ENCODE data around the gene TMEM125. TPM values are rescaled to one million over a fixed set of nuclear protein-coding genes. Genes with fewer than 3 reads are reported as not detected.

The TMEM125 gene
- polyA plus RNA-seq, 3 donors, result not detected

DNA sequence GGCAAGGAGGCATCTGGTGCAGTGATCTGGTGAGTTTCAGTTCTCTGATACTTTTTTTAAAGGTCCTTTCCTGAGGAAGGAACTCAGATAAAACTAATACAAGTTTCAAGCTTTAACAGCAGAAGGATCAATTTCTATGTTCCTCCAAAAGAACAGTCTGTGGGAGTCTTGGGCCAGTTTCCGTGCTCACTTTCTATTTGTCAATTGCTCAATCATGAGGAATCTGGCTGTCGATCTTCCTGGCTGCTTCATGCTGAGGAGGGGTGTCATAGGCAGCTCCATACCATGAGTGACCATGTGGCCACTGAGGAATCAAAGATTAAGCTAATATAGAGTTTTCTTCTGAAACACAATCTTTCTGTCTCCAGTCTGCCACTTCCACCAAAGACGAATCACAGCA lies 11.4 kb upstream of the TMEM125 start:
- no peaks in the 10 kb centered on the region for H4K20me1 ChIP-seq (ENCODE audit: insufficient read depth, low read length)
- intact Hi-C loops (cut with micrococcal nuclease), result no loop called here

GRCh38 chr1:43265431-43265830 lies 4.4 kb upstream of the TMEM125 start:
- TF ChIP-seq, protein P1, sequence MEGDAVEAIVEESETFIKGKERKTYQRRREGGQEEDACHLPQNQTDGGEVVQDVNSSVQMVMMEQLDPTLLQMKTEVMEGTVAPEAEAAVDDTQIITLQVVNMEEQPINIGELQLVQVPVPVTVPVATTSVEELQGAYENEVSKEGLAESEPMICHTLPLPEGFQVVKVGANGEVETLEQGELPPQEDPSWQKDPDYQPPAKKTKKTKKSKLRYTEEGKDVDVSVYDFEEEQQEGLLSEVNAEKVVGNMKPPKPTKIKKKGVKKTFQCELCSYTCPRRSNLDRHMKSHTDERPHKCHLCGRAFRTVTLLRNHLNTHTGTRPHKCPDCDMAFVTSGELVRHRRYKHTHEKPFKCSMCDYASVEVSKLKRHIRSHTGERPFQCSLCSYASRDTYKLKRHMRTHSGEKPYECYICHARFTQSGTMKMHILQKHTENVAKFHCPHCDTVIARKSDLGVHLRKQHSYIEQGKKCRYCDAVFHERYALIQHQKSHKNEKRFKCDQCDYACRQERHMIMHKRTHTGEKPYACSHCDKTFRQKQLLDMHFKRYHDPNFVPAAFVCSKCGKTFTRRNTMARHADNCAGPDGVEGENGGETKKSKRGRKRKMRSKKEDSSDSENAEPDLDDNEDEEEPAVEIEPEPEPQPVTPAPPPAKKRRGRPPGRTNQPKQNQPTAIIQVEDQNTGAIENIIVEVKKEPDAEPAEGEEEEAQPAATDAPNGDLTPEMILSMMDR (IDR thresholded peaks at IDR 0.05), result no peak
- no peak for DNase-seq
- Histone ChIP-seq H3K27me3 (ENCODE audit: control insufficient read depth in 2 of 2, insufficient read depth in 2 of 2, low read length in 2 of 2) (no peaks in the 10 kb centered on the region), H3K9ac (ENCODE audit: insufficient read depth, low read length, poor library complexity, severe bottlenecking) (no peak overlapping the region), H3K4me3 (replicated peaks in 1 of 3; ENCODE audit: low read depth in 2 of 3, low read length in 3 of 3) (no peak overlapping the region), H2AFZ (ENCODE audit: insufficient read depth, low read depth, low read length, poor library complexity, severe bottlenecking) (no peak overlapping the region), H3K9me3 (replicated peaks in 1 of 2; ENCODE audit: control insufficient read depth in 1 of 2, insufficient read depth in 1 of 2, low read length in 2 of 2) (peaks cover 6 to 16% of the 10 kb centered on the region in 2 donors), H3K79me2 (ENCODE audit: insufficient read depth, low read length) (no peaks in the 10 kb centered on the region), H3K4me2 (replicated peaks; ENCODE audit: extremely low read depth, low read length, poor library complexity, severe bottlenecking) (no peak overlapping the region), H3K27ac (ENCODE audit: low read depth in 1 of 2, low read length in 2 of 2) (no peak overlapping the region), H3K36me3 (replicated peaks in 1 of 2; ENCODE audit: control insufficient read depth in 1 of 2, insufficient read depth in 2 of 2, low read length in 2 of 2) (no peaks in the 10 kb centered on the region), H4K20me1 (ENCODE audit: insufficient read depth, low read length) (no peaks in the 10 kb centered on the region), H3K4me1 (ENCODE audit: control insufficient read depth in 1 of 2, insufficient read depth in 2 of 2, low read length in 2 of 2) (peaks cover 1 to 4% of the 10 kb centered on the region in 2 donors)
- Mint-ChIP-seq H3K4me3 (no peak overlapping the region), H3K4me1 (peaks cover 6% of the 10 kb centered on the region), H3K9me3 (peaks cover 13 to 40% (median 21%) of the 10 kb centered on the region in 7 donors), H3K36me3 (no peaks in the 10 kb centered on the region), H3K27me3 (ENCODE audit: low read depth in 3 of 3) (peaks cover 2 to 7% (median 6%) of the 10 kb centered on the region in 3 donors), H3K27ac (no peak overlapping the region)
- intact Hi-C loops (cut with micrococcal nuclease), result no loop called here
- 84% methylated on average over 4 of the region's 4 CpGs for WGBS (ENCODE audit: insufficient coverage)

More for the DNA sequence above, 11.4 kb upstream of the TMEM125 start:
- Mint-ChIP-seq H3K9me3 (peaks cover 11 to 45% (median 20%) of the 10 kb centered on the region in 7 donors), H3K36me3 (no peaks in the 10 kb centered on the region), H3K27ac (no peak overlapping the region), H3K4me3 (no peak overlapping the region), H3K27me3 (ENCODE audit: low read depth in 3 of 3) (no peaks in the 10 kb centered on the region), H3K4me1 (no peaks in the 10 kb centered on the region)
- Histone ChIP-seq H3K27me3 (ENCODE audit: control insufficient read depth in 2 of 2, insufficient read depth in 2 of 2, low read length in 2 of 2) (no peaks in the 10 kb centered on the region), H3K27ac (ENCODE audit: low read depth in 1 of 2, low read length in 2 of 2) (no peak overlapping the region), H2AFZ (ENCODE audit: insufficient read depth, low read depth, low read length, poor library complexity, severe bottlenecking) (no peak overlapping the region), H3K79me2 (ENCODE audit: insufficient read depth, low read length) (no peaks in the 10 kb centered on the region), H3K4me3 (replicated peaks in 1 of 3; ENCODE audit: low read depth in 2 of 3, low read length in 3 of 3) (no peak overlapping the region), H3K4me1 (ENCODE audit: control insufficient read depth in 1 of 2, insufficient read depth in 2 of 2, low read length in 2 of 2) (no peaks in the 10 kb centered on the region), H3K9ac (ENCODE audit: insufficient read depth, low read length, poor library complexity, severe bottlenecking) (no peak overlapping the region), H3K36me3 (replicated peaks in 1 of 2; ENCODE audit: control insufficient read depth in 1 of 2, insufficient read depth in 2 of 2, low read length in 2 of 2) (no peaks in the 10 kb centered on the region), H3K4me2 (replicated peaks; ENCODE audit: extremely low read depth, low read length, poor library complexity, severe bottlenecking) (no peak overlapping the region), H3K9me3 (replicated peaks in 1 of 2; ENCODE audit: control insufficient read depth in 1 of 2, insufficient read depth in 1 of 2, low read length in 2 of 2) (peaks cover 8 to 31% of the 10 kb centered on the region in 2 donors)
- TF ChIP-seq, protein P1 (IDR thresholded peaks at IDR 0.05), result no peak
- WGBS (ENCODE audit: insufficient coverage), result 75% methylated on average over 2 of the region's 3 CpGs
- no peak for DNase-seq

Data from CD14-positive monocyte (primary cell).